HG02981 (cell line): ENCODE results near the gene PRIM2.
"Not testable (repeated sequence)": the region's sequence is repeated elsewhere in the genome, so short reads cannot be mapped to it uniquely, and the experiment has no call there.

Experiments used
- ATAC-seq: cut with Tn5 transposase; IDR thresholded peaks from one replicate; pipeline ENCODE4 v1.9.1; 2021; ENCODE audit warnings: mild to moderate bottlenecking, moderate library complexity; ENCODE audit not compliant: unreplicated experiment

PRIM2 gene

GRCh38 chr6:57308755-57309154 is 8.7 kb upstream of the PRIM2 start:
- ATAC-seq, result not testable (repeated sequence)

DNA sequence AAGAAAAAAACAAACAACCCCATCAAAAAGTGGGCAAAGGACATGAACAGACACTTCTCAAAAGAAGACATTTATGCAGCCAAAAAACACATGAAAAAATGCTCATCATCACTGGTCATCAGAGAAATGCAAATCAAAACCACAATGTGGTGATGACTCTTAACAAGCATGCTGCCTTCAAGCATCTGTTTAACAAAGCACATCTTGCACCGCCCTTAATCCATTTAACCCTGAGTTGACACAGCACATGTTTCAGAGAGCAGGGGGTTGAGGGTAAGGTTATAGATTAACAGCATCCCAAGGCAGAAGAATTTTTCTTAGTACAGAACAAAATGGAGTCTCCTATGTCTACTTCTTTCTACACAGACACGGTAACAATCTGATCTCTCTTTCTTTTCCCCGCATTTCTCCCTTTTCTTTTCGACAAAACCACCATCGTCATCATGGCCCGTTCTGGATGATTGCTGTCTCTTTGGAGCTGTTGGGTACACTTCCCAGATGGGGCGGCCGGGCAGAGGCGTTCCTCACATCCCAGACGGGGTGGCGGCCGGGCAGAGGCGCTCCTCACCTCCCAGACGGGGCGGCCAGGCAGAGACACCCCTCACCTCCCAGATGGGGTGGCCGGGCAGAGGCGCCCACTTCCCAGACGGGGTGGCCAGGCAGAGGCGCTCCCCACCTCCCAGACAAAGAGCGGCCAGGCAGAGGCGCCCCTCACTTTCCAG is 7.2 kb upstream of the PRIM2 start:
- not testable (repeated sequence) for ATAC-seq

DNA sequence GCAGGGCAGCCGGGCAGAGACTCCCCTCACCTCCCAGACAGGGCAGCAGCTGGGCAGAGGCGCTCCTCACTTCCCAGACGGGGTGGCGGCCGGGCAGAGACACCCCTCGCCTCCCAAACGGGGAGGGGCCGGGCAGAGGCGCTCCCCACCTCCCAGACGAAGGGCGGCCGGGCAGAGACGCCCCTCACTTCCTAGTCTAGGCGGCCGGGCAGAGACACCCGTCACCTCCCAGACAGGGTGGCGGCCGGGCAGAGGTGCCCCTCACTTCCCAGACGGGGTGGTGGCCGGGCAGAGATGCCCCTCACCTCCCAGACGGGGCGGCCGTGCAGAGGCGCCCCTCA is 6.6 kb upstream of the PRIM2 start:
- no peak for ATAC-seq

GRCh38 chr6:57311300-57312003 is 6.0 kb upstream of the PRIM2 start:
- ATAC-seq, result not testable (repeated sequence)

- ATAC-seq, result no peak
Measured at GRCh38 chr6:57312004-57312345, 5.5 kb upstream of the PRIM2 start.

- ATAC-seq, result no peak
Measured at GRCh38 chr6:57313009-57313408, 4.4 kb upstream of the PRIM2 start.

- ATAC-seq, result no peak
Measured at GRCh38 chr6:57313711-57314471, 3.5 kb upstream of the PRIM2 start.

- ATAC-seq, result no peak
Measured at GRCh38 chr6:57315111-57315510, 2.3 kb upstream of the PRIM2 start.

DNA sequence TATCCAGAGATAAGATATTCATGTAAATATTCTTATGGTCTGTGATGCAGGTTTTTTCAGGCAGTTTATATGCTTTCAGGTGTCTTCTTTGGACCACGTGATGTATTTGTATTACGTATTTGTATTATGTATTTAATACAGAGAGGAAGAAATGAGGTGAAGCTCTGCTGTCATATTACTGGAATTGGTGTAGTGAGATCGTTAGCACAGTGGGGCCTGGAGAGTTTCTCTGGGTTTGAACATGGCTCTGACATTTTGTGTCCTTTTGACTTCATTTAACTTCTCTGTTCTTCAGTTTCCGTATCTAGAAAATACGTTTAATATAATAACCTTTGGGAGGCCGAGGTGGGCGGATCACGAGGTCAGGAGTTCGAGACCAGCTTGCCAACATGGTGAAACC is 1.6 kb upstream of the PRIM2 start:
- no peak for ATAC-seq

DNA sequence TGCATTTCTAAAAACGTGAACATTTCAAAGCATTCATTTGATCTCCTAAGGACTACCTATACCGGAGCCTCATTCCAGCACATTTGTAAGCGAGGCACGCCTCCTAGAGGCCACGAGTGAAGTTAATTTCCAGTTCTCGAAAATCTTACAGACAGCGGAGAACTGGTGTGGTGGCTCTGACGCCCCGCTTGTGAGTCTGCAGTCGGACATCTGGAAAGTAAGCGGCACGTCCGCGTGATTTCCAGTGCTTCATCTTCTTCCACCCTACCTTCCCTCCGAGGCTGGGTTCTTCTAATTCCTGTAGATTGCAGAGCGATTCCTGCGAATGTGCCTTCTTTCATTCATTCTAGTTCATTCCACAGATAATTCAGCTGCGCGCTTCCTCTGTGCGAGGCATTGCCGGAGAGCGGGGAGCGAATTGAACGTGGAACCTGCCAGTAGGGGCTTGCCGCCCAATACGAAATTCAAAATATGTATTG is 810 bp upstream of the PRIM2 start:
- ATAC-seq, result peak; percentile 85

DNA sequence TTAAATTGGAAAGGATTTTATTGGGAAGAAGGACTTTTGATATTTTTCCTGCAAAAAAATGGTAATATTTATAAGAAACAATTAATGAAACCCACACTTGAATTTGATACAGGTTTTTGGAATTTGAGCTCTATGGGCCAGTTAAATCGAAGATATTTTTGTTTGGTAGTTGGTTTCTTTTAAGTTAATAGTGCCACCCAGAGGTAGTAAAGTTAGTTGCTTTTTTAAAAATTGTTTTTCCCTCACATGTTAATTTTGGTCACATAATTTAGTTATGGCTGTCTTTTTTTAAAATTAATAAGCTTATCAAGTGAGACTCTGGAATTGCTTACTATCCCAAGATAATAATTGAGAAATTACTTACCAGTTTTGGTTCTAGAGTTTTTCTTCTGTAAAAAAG is 7.1 kb downstream of the PRIM2 start:
- ATAC-seq, result no peak

DNA sequence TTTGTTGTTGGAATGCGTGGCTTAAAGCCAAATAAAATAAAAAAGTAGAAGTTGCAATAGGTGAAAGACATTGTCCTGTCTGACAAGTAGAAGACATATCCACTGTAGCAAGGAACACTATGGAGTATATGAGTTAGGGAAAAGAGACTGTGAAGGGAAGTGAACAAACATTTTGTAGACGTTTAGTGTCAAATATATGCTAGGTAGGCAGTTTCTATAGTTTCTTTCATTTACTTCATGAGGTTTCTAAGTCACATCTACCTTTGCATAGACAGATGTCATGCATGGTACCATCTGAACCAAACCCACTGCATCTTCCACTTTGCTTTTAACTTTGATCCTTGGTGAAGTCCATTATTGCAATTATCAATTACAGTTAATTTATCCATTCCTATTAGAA is 9.9 kb downstream of the PRIM2 start:
- ATAC-seq, result no peak

GRCh38 chr6:57328074-57328473 is 10.6 kb downstream of the PRIM2 start:
- no peak for ATAC-seq

GRCh38 chr6:57329933-57330332 is 12.5 kb downstream of the PRIM2 start:
- no peak for ATAC-seq

DNA sequence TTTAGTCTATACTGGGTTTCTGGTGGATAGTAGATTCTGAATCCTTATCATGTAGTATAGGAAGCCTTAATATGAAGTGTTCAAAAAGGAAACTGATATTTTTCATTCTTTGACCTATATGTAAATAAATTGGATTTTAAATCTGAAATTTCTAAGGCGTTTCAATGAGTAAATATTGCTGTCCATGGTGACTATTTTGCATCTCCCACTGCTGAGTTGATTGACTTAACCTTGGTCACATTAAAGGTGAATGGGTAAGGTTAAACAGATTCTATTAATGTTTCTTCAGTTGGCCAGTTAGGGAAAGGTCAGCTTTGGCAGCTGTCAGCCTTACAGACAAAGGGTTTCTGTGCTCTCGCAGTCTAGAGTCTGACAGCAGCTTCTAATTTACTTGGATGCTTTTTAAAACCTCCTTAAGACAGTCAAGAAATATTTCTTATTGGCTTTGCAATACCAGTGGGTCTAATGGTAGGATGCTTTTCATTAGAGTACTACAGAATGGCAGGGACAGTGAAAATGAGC is 24.8 kb downstream of the PRIM2 start:
- ATAC-seq, result no peak

DNA sequence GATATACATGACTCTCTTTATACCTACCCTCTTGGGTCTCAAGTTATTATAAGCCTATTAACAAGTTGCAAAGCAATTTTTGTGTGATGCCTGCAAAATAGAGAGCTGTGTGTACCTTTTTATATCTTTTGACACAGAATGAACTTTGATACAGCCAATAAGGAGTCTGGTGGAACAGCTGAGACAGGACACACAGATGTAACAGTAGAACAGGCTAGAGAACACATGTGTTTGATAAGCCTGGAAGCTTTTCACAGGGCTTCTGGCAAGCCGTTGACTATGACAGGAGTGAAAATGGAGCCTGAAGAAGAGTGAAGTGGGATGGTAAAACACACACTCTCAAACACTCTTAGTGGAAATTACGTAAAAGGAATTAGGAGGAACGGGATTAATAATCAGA is 25.9 kb downstream of the PRIM2 start:
- ATAC-seq, result not testable (repeated sequence)

DNA sequence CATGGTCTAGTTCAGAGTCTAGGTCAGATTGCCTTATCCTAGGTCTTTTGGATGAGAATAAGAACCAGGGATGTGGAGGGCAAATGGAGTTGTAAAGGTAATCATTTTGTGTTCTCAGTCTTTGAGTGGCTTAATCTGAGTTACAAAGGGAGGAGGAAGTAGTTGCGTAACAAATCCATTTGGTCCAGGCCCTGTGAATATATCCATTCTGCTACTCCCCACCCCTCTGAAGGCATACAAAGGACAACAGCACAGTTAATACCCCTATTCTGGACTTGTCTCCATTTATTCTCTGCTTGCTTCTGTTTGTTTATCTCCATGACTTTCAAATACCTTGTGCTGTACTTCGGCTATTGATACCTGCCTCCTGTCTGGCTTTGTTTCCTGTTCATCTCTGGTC is 29.3 kb downstream of the PRIM2 start:
- not testable (repeated sequence) for ATAC-seq

DNA sequence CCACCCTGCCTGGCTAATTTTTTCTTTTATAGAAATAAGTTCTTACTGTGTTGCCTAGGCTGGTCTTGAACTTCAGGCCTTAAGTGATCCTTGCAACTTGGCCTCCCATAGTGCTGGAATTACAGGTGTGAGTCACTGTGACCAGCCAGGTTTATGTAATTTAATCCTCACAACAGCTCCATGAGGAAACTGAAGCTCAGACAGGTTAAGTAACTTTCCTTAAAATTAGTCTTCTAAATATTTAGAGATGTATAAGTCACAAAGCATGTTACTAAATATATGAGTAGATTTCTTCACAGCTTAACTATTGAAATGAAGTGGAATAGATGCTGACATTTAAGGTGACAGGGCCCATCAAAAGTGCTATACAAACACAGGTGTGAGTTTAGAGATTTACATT is 30.2 kb downstream of the PRIM2 start:
- ATAC-seq, result not testable (repeated sequence)

DNA sequence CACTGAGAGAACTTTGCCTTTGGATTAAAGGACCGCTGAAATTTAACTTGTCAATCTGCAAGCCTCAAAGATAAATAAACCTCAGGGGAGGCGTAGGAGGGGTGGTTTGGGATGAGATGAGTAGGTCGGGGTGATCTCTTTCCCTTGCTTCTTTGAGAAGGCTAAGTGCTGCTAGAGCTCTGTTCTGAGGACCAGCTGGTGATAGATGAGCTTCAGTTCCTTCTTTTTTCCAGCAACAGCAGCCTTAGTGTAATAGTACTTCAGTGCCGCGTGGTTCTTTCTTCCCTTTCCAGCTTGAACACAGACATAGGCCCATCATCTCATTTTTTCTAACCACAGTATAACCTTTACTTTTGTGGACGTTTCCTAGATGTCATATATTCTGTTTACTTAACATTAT is 33.0 kb downstream of the PRIM2 start:
- ATAC-seq, result peak; percentile 48

DNA sequence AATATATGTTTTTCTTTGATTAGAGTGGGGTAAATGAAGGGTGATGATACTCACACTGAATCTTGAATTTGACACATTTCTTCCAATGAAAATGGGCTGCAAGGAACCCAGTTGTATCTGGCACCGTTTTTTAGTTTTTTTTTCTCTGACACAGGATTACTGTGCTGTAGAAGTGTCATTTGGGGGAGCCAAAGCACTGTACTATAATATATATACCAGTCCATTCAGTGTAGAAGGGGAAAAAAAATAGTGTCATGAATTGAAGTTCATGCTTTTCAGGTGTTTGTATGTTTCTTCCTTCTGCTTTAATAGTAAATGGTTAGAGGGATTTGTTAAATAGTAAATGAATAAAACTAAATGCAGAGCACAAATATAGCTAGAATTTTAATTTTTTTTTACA is 35.2 kb downstream of the PRIM2 start:
- not testable (repeated sequence) for ATAC-seq

GRCh38 chr6:57358319-57358718 is 40.9 kb downstream of the PRIM2 start:
- not testable (repeated sequence) for ATAC-seq

DNA sequence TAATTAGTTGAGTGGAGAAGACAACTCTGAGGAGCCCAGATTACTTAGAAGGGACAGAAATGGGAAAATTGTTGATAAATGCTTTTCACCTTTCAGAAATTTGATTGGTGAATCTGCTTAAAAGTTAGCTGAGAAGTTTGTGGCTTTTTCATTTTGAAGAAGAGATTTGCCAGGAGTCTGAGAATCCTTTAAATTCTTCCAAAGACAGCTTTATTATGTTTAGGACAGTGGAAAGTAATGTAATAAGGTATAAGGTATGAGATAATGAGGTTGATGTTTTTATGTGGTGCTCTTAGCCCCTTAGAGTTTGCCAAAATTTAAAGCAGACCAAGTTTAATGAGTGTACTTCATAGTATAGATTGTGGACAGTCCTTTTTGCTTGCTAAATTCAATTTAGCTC is 42.3 kb downstream of the PRIM2 start:
- ATAC-seq, result not testable (repeated sequence)
